ENCODE results near the gene UXS1.
A peak's percentile ranks its signal among the peaks of the same experiment; 100 is the strongest.
"Not testable (repeated sequence)": the region's sequence is repeated elsewhere in the genome, so short reads cannot be mapped to it uniquely, and the experiment has no call there.

Gene UXS1

GRCh38 chr2:106204551-106204950 lies 10.4 kb upstream of the UXS1 start:
- not testable (repeated sequence) for H3K27me3 Mint-ChIP-seq; H3K4me3 Mint-ChIP-seq; H3K4me1 Mint-ChIP-seq; DNase-seq (ENCODE audit: low spot score in 2 of 2); H3K9me3 Mint-ChIP-seq; H3K27ac Mint-ChIP-seq (ENCODE audit: low read depth); ATAC-seq (replicated peaks; ENCODE audit: extremely low read depth, poor library complexity, severe bottlenecking); H3K36me3 Mint-ChIP-seq (ENCODE audit: insufficient read depth)

DNA sequence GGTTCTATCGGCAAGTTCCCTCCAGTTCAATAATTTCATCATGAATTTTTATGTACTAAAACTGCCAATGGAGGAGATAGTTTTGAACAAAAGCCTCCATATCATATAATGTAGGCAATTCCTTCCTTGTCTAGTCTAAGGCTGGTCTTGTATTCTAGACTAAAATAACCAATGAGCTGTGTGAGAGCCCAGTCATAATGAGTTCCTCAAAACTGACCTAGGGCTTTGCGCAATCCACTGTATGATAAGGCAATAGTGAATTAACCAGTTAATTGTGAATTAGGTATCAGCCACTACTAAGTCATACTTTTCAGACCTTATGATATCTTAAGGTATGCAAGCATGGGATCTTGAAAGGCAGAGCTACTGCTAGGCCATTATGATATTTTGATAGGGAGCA lies 7.6 kb upstream of the UXS1 start:
- ATAC-seq (replicated peaks; ENCODE audit: extremely low read depth, poor library complexity, severe bottlenecking) = no peak
- Mint-ChIP-seq H3K27me3 (no peaks in the 10 kb centered on the region), H3K36me3 (ENCODE audit: insufficient read depth) (peaks cover 2% of the 10 kb centered on the region), H3K4me3 (no peak overlapping the region), H3K9me3 (no peaks in the 10 kb centered on the region), H3K27ac (ENCODE audit: low read depth) (no peak overlapping the region), H3K4me1 (no peaks in the 10 kb centered on the region)
- no peak for DNase-seq (ENCODE audit: low spot score in 2 of 2)

DNA sequence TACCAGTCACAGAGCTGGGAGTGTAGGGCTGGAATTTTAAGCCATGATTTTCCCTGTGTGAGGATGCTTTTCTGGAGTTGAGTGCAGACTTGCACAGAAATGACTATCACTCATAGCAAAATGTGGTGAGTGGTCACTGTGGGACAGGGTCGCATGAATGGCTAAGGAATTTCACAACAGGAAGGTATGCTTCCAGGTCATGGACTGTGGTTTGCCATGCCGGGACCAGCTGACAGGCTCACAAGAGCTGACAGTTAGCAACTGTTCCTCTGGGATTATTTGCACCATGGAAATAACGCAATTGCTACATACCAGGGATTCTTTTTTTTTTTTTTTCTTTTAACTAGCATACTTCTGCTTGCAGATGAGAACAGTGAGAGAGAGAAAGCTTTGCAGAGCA lies 3.8 kb upstream of the UXS1 start:
- Mint-ChIP-seq H3K36me3 (ENCODE audit: insufficient read depth) (peaks cover 13% of the 10 kb centered on the region), H3K9me3 (no peaks in the 10 kb centered on the region), H3K27ac (ENCODE audit: low read depth) (no peak overlapping the region), H3K4me1 (peaks cover 11% of the 10 kb centered on the region), H3K4me3 (no peak overlapping the region), H3K27me3 (no peaks in the 10 kb centered on the region)
- ATAC-seq (replicated peaks; ENCODE audit: extremely low read depth, poor library complexity, severe bottlenecking) (no peak), DNase-seq (ENCODE audit: low spot score in 2 of 2) (no peak)

DNA sequence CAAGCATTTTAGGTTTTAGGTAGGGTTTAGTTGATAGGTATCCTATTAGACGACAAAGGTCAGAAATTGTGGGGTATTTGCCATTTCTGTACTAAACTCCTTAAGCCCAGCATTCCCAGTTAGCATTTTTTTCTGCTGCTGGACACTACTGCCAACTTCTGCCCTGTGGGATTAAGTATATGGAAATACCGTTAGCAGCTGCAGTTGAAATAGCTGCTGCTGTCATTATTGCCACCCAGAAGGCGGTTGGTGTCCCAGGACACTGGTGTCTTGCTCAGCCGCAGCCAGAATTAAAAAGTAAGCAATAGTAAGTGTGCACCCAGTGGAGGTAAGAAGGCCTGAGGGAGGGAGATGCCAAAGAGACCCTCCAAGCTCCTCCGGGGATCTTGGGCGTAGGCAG lies 1.9 kb upstream of the UXS1 start:
- Mint-ChIP-seq H3K4me3 (no peak overlapping the region), H3K36me3 (ENCODE audit: insufficient read depth) (peaks cover 16% of the 10 kb centered on the region), H3K27ac (ENCODE audit: low read depth) (no peak overlapping the region), H3K9me3 (no peaks in the 10 kb centered on the region), H3K4me1 (peaks cover 29% of the 10 kb centered on the region), H3K27me3 (no peaks in the 10 kb centered on the region)
- DNase-seq (ENCODE audit: low spot score in 2 of 2) = no peak
- no peak for ATAC-seq (replicated peaks; ENCODE audit: extremely low read depth, poor library complexity, severe bottlenecking)

- H3K27me3 Mint-ChIP-seq = no peaks in the 10 kb centered on the region
Observed at GRCh38 chr2:106195456-106195855, 1.4 kb upstream of the UXS1 start.

DNA sequence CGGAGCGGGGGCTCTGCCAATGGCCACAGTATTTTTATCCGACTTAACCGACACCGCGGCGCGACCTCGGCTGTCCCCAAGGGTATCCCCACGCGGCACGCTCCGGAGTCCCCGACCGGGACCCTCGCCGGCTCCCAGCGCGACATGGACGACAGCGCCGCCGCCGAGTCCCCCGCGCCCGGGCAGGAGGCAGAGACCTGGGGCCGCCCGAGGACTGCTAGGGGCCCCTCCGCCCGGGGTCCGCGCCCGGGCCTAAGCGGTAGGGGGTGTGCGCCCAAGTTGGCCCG lies 468 bp downstream of the UXS1 start:
- ATAC-seq (replicated peaks; ENCODE audit: extremely low read depth, poor library complexity, severe bottlenecking) (no peak), DNase-seq (ENCODE audit: low spot score in 2 of 2) (peak; percentile 20 to 32)
- H3K9me3 Mint-ChIP-seq = no peaks in the 10 kb centered on the region
- H3K27me3 Mint-ChIP-seq = no peaks in the 10 kb centered on the region
- H3K4me3 Mint-ChIP-seq = peak overlapping the region; percentile 80
- H3K27ac Mint-ChIP-seq (ENCODE audit: low read depth) = peak overlapping the region; percentile 59
- H3K4me1 Mint-ChIP-seq = peaks cover 50% of the 10 kb centered on the region
- H3K36me3 Mint-ChIP-seq (ENCODE audit: insufficient read depth) = peaks cover 16% of the 10 kb centered on the region

More at GRCh38 chr2:106195456-106195855, 1.4 kb upstream of the UXS1 start:
- no peak for ATAC-seq (replicated peaks; ENCODE audit: extremely low read depth, poor library complexity, severe bottlenecking)
- no peaks in the 10 kb centered on the region for H3K9me3 Mint-ChIP-seq
- H3K27ac Mint-ChIP-seq (ENCODE audit: low read depth) = no peak overlapping the region
- DNase-seq (ENCODE audit: low spot score in 2 of 2) = no peak
- H3K36me3 Mint-ChIP-seq (ENCODE audit: insufficient read depth) = peaks cover 16% of the 10 kb centered on the region
- H3K4me1 Mint-ChIP-seq = peaks cover 33% of the 10 kb centered on the region
- peak overlapping the region; percentile 80 for H3K4me3 Mint-ChIP-seq

GRCh38 chr2:106192752-106193689 lies 1.1 kb downstream of the UXS1 start:
- H3K4me3 Mint-ChIP-seq = peak overlapping the region; percentile 80
- H3K27ac Mint-ChIP-seq (ENCODE audit: low read depth) = peak overlapping the region; percentile 59
- ATAC-seq (replicated peaks; ENCODE audit: extremely low read depth, poor library complexity, severe bottlenecking) (peak; percentile 6), DNase-seq (ENCODE audit: low spot score in 2 of 2) (no peak)
- H3K9me3 Mint-ChIP-seq = no peaks in the 10 kb centered on the region
- peaks cover 19% of the 10 kb centered on the region for H3K36me3 Mint-ChIP-seq (ENCODE audit: insufficient read depth)
- peaks cover 56% of the 10 kb centered on the region for H3K4me1 Mint-ChIP-seq
- H3K27me3 Mint-ChIP-seq = no peaks in the 10 kb centered on the region

DNA sequence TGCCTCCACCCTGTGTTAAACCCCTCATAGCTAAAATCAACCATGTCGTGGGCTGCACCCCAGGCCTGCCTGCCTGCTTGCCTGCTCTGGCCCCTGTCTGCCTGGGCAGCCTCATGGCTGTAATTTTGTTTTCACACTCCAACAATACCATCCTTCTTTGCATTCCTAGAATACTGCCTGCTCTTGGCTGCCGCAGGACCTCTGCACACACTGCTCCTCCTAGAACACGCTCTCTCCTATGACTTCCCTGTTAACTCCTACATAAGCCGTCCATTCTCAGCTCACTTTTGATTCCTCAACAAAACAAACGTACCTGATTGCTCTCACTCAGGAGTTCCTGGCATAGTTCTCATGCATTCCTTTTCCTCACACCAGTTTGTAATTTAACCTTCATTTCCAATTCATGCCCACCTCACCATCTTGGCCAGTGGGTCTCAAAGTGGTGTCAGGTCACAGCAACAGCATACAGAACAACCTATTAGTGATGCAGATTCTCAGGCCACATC lies 2.5 kb downstream of the UXS1 start:
- Mint-ChIP-seq H3K27ac (ENCODE audit: low read depth) (no peak overlapping the region), H3K36me3 (ENCODE audit: insufficient read depth) (peaks cover 17% of the 10 kb centered on the region), H3K27me3 (no peaks in the 10 kb centered on the region), H3K4me3 (peak overlapping the region; percentile 80), H3K9me3 (no peaks in the 10 kb centered on the region), H3K4me1 (peaks cover 59% of the 10 kb centered on the region)
- no peak for ATAC-seq (replicated peaks; ENCODE audit: extremely low read depth, poor library complexity, severe bottlenecking)
- no peak for DNase-seq (ENCODE audit: low spot score in 2 of 2)

DNA sequence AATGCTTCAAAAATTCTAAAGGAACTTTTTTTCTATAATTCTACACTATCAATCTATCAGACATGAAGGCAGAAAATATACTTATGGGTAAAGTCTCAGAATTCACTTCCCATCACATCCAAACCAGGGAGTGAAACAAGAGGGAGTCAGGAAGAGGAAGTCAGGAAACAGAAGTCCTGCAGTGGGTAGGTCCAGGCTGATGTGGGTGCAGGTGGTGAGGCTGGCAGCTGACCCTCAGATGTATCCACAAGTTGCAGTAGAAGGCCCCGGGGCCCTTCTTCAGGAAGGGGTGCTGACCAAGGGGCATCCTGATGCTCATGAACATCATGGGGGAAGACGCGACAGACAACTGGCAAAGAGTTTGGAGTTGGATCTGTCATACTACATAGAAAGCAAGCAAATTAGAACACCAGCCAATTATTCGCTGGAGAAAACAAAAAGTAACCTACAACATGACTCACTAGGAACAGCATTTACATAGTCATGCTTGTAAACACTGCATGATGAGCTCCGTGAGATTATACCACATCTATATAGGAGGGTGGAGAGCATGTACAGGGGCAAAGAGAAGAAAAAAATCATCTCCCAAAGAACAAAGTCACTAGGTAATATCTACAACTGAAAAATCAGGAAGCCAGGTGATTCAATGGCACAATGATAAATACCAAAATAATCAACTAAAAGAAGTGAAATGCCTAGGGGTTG lies 4.2 kb downstream of the UXS1 start:
- no peak for ATAC-seq (replicated peaks; ENCODE audit: extremely low read depth, poor library complexity, severe bottlenecking)
- peaks cover 63% of the 10 kb centered on the region for H3K4me1 Mint-ChIP-seq

DNA sequence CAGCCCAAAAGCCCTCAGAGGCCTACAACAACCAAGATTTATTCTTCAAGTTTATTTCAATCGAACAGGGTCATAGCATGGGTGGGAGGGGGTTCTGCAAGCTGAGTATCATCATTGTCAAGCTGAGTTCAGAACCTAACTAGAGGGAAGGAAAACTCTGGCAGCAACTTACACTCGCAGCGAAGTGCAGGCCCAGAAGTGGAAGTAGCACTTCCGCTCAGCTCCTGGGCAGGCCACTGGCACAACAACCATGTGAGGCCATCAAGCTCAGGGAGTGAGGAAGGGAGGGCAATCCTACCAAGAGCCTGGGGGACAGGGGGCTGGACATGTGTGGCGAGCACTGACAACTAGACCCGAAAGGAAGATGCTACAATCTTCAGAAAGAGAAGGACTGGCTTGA lies 4.8 kb downstream of the UXS1 start:
- ATAC-seq (replicated peaks; ENCODE audit: extremely low read depth, poor library complexity, severe bottlenecking) (no peak), DNase-seq (ENCODE audit: low spot score in 2 of 2) (no peak)
- H3K27ac Mint-ChIP-seq (ENCODE audit: low read depth) = peak overlapping the region; percentile 50
- no peak overlapping the region for H3K4me3 Mint-ChIP-seq
- peaks cover 9% of the 10 kb centered on the region for H3K36me3 Mint-ChIP-seq (ENCODE audit: insufficient read depth)
- H3K4me1 Mint-ChIP-seq = peaks cover 66% of the 10 kb centered on the region
- no peaks in the 10 kb centered on the region for H3K27me3 Mint-ChIP-seq
- H3K9me3 Mint-ChIP-seq = no peaks in the 10 kb centered on the region

More for the DNA sequence above, 4.2 kb downstream of the UXS1 start:
- Mint-ChIP-seq H3K9me3 (no peaks in the 10 kb centered on the region), H3K36me3 (ENCODE audit: insufficient read depth) (peaks cover 12% of the 10 kb centered on the region), H3K27ac (ENCODE audit: low read depth) (peak overlapping the region; percentile 50), H3K27me3 (no peaks in the 10 kb centered on the region), H3K4me3 (no peak overlapping the region)
- no peak for DNase-seq (ENCODE audit: low spot score in 2 of 2)

GRCh38 chr2:106187273-106187891 lies 6.7 kb downstream of the UXS1 start:
- Mint-ChIP-seq H3K9me3 (no peaks in the 10 kb centered on the region), H3K4me3 (no peak overlapping the region), H3K27ac (ENCODE audit: low read depth) (no peak overlapping the region), H3K4me1 (peaks cover 69% of the 10 kb centered on the region), H3K27me3 (no peaks in the 10 kb centered on the region), H3K36me3 (ENCODE audit: insufficient read depth) (peaks cover 6% of the 10 kb centered on the region)
- DNase-seq (ENCODE audit: low spot score in 2 of 2) (no peak), ATAC-seq (replicated peaks; ENCODE audit: extremely low read depth, poor library complexity, severe bottlenecking) (no peak)

DNA sequence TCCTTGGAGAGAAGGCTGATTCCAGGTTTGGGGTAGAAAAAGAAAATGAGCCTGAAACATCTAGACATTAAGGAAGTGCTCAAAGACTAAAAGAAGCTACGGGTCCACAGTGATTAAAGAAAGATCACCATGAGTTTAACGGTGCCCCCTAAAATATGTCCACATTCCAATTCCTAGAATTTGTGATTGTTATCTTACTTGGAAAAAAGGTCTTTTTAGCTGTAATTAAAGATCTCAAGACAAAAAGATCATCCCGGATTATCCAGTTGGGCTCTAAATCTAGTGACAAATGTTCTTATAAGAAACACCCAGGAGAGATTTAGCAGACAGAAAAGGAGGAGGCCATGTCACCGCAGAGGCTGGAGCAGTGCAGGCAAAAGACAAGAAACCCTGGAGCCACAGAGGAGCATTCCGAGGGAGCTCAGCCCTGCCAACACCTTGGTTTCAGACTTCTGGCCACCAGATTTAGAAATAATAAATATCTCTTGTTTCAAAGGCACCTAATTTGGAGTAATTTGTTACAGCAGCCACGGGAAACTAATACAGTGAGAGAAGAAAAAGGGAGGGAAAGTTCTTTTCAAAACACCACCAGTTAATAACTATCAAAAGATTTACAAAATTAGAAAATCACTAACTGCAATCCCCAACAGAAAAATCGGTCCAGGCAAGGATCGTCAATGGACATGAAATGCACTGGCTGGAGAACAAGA lies 8.5 kb downstream of the UXS1 start:
- H3K27ac Mint-ChIP-seq (ENCODE audit: low read depth) = no peak overlapping the region

More for the DNA sequence above, 8.5 kb downstream of the UXS1 start:
- Mint-ChIP-seq H3K4me1 (peaks cover 66% of the 10 kb centered on the region), H3K4me3 (no peak overlapping the region), H3K27me3 (no peaks in the 10 kb centered on the region), H3K9me3 (no peaks in the 10 kb centered on the region), H3K36me3 (ENCODE audit: insufficient read depth) (peaks cover 3% of the 10 kb centered on the region)
- ATAC-seq (replicated peaks; ENCODE audit: extremely low read depth, poor library complexity, severe bottlenecking) (no peak), DNase-seq (ENCODE audit: low spot score in 2 of 2) (no peak)
